Testis (tissue), 2 donors: ENCODE measurements around the gene PARS2.

Experiments
- POLR2A ChIP-seq: fragments of 450-650 bp; IDR thresholded peaks from one replicate; pipeline ENCODE4 v1.6.1; 2017; ENCODE audit warnings: antibody characterized with exemption, mild to moderate bottlenecking, moderate library complexity
- TF ChIP-seq, protein P1 (sequence below), 3 experiments: fragments of 450-650 bp in 2 of 3; fragments of 200-600 bp in 1 of 3; sonication (generic) in 1 of 3; IDR thresholded peaks; one replicate each; pipeline ENCODE4 v1.5.1; 2016 to 2019; ENCODE audit warnings: antibody characterized with exemption in 3 of 3, mild to moderate bottlenecking in 2 of 3, moderate library complexity in 1 of 3

DNA sequence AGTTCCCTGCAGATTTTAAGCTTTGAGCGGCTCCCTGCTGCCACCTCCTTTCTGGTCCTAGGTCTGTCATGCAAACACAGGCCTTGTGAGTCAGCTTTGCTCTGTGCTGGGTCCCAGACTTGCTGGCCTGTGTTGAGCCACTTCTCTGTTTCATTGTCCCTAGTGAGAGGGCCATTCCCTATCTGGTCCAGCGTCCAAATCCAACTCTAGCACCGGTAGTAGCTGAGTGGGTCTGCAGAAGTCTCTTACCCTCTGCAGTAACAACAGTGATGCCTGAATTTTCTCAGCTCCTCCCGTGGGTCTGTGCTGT, 31.0 kb upstream of the PARS2 start:
- no peak for TF ChIP-seq POLR2A
- TF ChIP-seq, protein P1, sequence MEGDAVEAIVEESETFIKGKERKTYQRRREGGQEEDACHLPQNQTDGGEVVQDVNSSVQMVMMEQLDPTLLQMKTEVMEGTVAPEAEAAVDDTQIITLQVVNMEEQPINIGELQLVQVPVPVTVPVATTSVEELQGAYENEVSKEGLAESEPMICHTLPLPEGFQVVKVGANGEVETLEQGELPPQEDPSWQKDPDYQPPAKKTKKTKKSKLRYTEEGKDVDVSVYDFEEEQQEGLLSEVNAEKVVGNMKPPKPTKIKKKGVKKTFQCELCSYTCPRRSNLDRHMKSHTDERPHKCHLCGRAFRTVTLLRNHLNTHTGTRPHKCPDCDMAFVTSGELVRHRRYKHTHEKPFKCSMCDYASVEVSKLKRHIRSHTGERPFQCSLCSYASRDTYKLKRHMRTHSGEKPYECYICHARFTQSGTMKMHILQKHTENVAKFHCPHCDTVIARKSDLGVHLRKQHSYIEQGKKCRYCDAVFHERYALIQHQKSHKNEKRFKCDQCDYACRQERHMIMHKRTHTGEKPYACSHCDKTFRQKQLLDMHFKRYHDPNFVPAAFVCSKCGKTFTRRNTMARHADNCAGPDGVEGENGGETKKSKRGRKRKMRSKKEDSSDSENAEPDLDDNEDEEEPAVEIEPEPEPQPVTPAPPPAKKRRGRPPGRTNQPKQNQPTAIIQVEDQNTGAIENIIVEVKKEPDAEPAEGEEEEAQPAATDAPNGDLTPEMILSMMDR (IDR thresholded peaks at IDR 0.05) = no peak
